HepG2 (cell line): ENCODE data around the gene P4HTM. TPM values are rescaled to one million over a fixed set of nuclear protein-coding genes. Genes with fewer than 3 reads are reported as not detected.
A peak's percentile ranks its signal among the peaks of the same experiment; 100 is the strongest.

Source experiments
- BCL6 ChIP-seq: IDR thresholded peaks from 2 replicates; pipeline ENCODE4 v1.6.1; 2016; ENCODE audit warnings: missing genetic modification reagents, missing compliant biosample characterization
- CBX1 ChIP-seq: IDR thresholded peaks from one replicate; pipeline ENCODE4 v1.6.1; 2016; ENCODE audit warnings: antibody characterized with exemption, low read depth
- CREM ChIP-seq, 2 experiments: sonication (generic) in 1 of 2; formaldehyde crosslinking in 1 of 2; IDR thresholded peaks; 2 replicates each; pipeline versions ENCODE4 v1.4.0 to v1.6.1; 2016 to 2020; ENCODE audit warnings: antibody characterized with exemption in 1 of 2, mild to moderate bottlenecking in 1 of 2, missing genetic modification reagents in 1 of 2
- FOXA1 ChIP-seq, 2 experiments: fragments of 450-650 bp in 1 of 2; sonication (generic) in 1 of 2; formaldehyde crosslinking in 1 of 2; IDR thresholded peaks; 2 replicates each; pipeline versions ENCODE4 v1.4.0 to v1.6.1; 2016 to 2020; ENCODE audit warnings: missing genetic modification reagents in 1 of 2
- GABPA ChIP-seq, 2 experiments: IDR thresholded peaks; 2 replicates each; pipeline ENCODE4 v1.6.1; 2011 to 2016; ENCODE audit warnings: low read depth in 2 of 2, low read length in 1 of 2, missing biosample characterization in 1 of 2, missing genetic modification characterization in 1 of 2
- HDAC6 ChIP-seq: fragments of 200-600 bp; sonication (generic); IDR thresholded peaks from 2 replicates; pipeline ENCODE4 v1.7.0; 2017; ENCODE audit warnings: mild to moderate bottlenecking, antibody characterized with exemption, low read length, low read depth
- HOXA3 ChIP-seq: sonication (generic); formaldehyde crosslinking; IDR thresholded peaks from 2 replicates; pipeline ENCODE4 v1.5.0; 2020; ENCODE audit warnings: missing genetic modification reagents
- NFRKB ChIP-seq: fragments of 450-650 bp; IDR thresholded peaks from 2 replicates; pipeline ENCODE4 v1.6.1; 2017
- REXO4 ChIP-seq: sonication (generic); formaldehyde crosslinking; IDR thresholded peaks from 2 replicates; pipeline ENCODE4 v1.8.0; 2022; ENCODE audit warnings: missing genetic modification reagents, mild to moderate bottlenecking, borderline replicate concordance
- SMARCE1 ChIP-seq: fragments of 450-650 bp; IDR thresholded peaks from 2 replicates; pipeline ENCODE4 v1.6.1; 2017; ENCODE audit warnings: borderline replicate concordance
- SUZ12 ChIP-seq: fragments of 150-350 bp; IDR thresholded peaks from 2 replicates; pipeline ENCODE4 v1.6.1; 2014; ENCODE audit warnings: low read depth, low read length
- TSC22D2 ChIP-seq: sonication (generic); formaldehyde crosslinking; IDR thresholded peaks from 2 replicates; pipeline ENCODE4 v1.5.1; 2020; ENCODE audit warnings: missing genetic modification reagents, mild to moderate bottlenecking, borderline replicate concordance
- U2AF2 ChIP-seq: fragments of 200-400 bp; formaldehyde crosslinking; IDR thresholded peaks from 2 replicates; pipeline ENCODE4 v1.6.1; 2017; ENCODE audit warnings: low read depth, mild to moderate bottlenecking, low read length
- XBP1 ChIP-seq: sonication (generic); formaldehyde crosslinking; IDR thresholded peaks from 2 replicates; pipeline ENCODE4 v1.5.0; 2020; ENCODE audit warnings: missing genetic modification reagents
- YEATS2 ChIP-seq: sonication (generic); formaldehyde crosslinking; IDR thresholded peaks from 2 replicates; pipeline ENCODE4 v1.4.0; 2020; ENCODE audit warnings: missing genetic modification reagents, borderline replicate concordance
- YEATS4 ChIP-seq: sonication (generic); formaldehyde crosslinking; IDR thresholded peaks from 2 replicates; pipeline ENCODE4 v1.4.0; 2020; ENCODE audit warnings: missing genetic modification reagents, borderline replicate concordance
- ZBTB49 ChIP-seq: sonication (generic); formaldehyde crosslinking; IDR thresholded peaks from 2 replicates; pipeline ENCODE4 v1.4.0; 2020; ENCODE audit warnings: missing genetic modification reagents, borderline replicate concordance
- ZFP91 ChIP-seq: sonication (generic); formaldehyde crosslinking; IDR thresholded peaks from 2 replicates; pipeline ENCODE4 v1.9.0; 2022; ENCODE audit warnings: missing genetic modification reagents, mild to moderate bottlenecking, borderline replicate concordance
- ZNF3 ChIP-seq: IDR thresholded peaks from 2 replicates; pipeline ENCODE4 v1.7.0; 2017; ENCODE audit warnings: inconsistent platforms
- ZNF326 ChIP-seq: sonication (generic); formaldehyde crosslinking; IDR thresholded peaks from 2 replicates; pipeline ENCODE4 v1.4.0; 2020; ENCODE audit warnings: missing genetic modification reagents, borderline replicate concordance
- ZNF34 ChIP-seq: sonication (generic); formaldehyde crosslinking; IDR thresholded peaks from 2 replicates; pipeline ENCODE4 v1.4.0; 2020; ENCODE audit warnings: mild to moderate bottlenecking, missing genetic modification reagents, borderline replicate concordance
- polyA plus RNA-seq, 8 experiments: library from polyadenylated mRNA; depleted of rRNA in 3 of 8; stranded (reverse) in 7 of 8; unstranded in 1 of 8; fragments of >200 nt; fragmentation: Illumina TruSeq in 4 of 8; extraction: Trizol in 4 of 8; gene quantifications; 2 replicates each; pipeline versions ENCODE4 v1.2.1 to v1.2.3, GENCODE V29; 2011 to 2016; ENCODE audit warnings: low read depth in 4 of 8, missing spikeins in 1 of 8, mixed read lengths in 1 of 8; ENCODE audit not compliant: insufficient read depth in 1 of 8
- total RNA-seq, 5 experiments: library from RNA; depleted of rRNA; stranded (reverse); fragments of >200 nt; fragmentation: Illumina TruSeq; extraction: Trizol; gene quantifications; 2 replicates each; pipeline ENCODE4 v1.2.3, GENCODE V29; 2016; ENCODE audit warnings: low read depth in 1 of 5

P4HTM gene
- total and polyA plus RNA-seq, 2 of the 13 experiments (the other 11 are each of a cell fraction or from before 2014, with no cell fraction given) = 0.01 TPM; not detected in 1

DNA sequence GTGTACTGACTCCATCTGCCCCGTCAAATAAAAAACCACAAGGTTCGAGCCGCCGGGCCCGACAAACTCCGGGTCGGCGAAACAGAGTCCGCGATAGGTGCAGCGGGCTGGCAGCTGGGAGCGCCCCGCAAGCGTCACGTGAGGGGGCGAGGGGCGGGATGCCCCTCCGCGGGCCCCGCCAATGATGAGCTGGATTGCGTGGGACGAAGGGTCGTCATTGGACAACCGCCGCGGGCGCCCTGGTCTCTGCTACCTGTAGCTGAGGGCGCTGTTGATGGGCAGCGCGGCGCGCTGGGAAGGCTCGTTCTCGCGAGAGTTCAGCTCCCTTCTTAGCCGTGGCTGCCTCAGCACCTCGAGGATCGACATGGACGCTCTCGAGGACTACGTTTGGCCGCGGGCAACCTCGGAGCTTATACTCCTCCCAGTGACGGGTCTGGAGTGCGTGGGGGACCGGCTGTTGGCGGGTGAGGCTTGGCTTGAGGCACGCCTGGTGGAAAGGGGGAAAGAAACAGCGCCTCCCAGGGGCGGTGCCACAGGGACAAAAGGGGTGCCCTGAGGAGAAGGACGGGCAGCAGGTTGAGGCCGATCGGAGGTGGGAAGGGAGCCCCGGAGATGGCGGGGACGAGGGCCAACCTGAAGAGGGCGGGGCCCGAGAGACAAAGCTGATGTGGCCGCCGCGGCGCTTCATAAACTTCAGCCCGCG is 17.2 kb downstream of the P4HTM start, which contains the start of gene WDR6 (continued):
- TF ChIP-seq GABPA (IDR thresholded peaks at IDR 0.05; ENCODE audit: low read depth, low read length) = no peak
- 0 out of 2 replicates have a peak, but pooled peaks have one; percentile 36 for TF ChIP-seq GABPA (CRISPR knock-in tag; IDR thresholded peaks at IDR 0.05; ENCODE audit: low read depth)
- no peak for TF ChIP-seq SUZ12
- no peak; the same call in 1 of the 2 replicates for TF ChIP-seq XBP1 (CRISPR knock-in tag)
- TF ChIP-seq REXO4 = no peak
- peak; percentile 70 for TF ChIP-seq BCL6 (CRISPR knock-in tag)
- TF ChIP-seq CBX1 = peak; percentile 26
- peak; percentile 85 for TF ChIP-seq YEATS4 (CRISPR knock-in tag)
- TF ChIP-seq HOXA3 = peak; percentile 78; the same call in 1 of the 2 replicates
- TF ChIP-seq HDAC6 = no peak
- no peak for TF ChIP-seq NFRKB
- no peak for TF ChIP-seq SMARCE1
- 0 out of 2 replicates have a peak, but pooled peaks have one; percentile 29 for TF ChIP-seq ZNF326 (CRISPR knock-in tag)
- no peak for TF ChIP-seq ZNF3 (CRISPR knock-in tag)
- TF ChIP-seq CREM (IDR thresholded peaks at IDR 0.05) = peak; percentile 48
- no peak for TF ChIP-seq CREM (CRISPR knock-in tag; IDR thresholded peaks at IDR 0.05)
- 0 out of 2 replicates have a peak, but pooled peaks have one; percentile 68 for TF ChIP-seq ZNF34 (CRISPR knock-in tag)
- TF ChIP-seq U2AF2 = no peak
- no peak for TF ChIP-seq ZBTB49 (CRISPR knock-in tag)
- peak; percentile 91 for TF ChIP-seq YEATS2 (CRISPR knock-in tag)
- TF ChIP-seq FOXA1 (IDR thresholded peaks at IDR 0.05) = no peak
- no peak for TF ChIP-seq FOXA1 (CRISPR knock-in tag; IDR thresholded peaks at IDR 0.05)
- peak; percentile 24; the same call in 1 of the 2 replicates for TF ChIP-seq ZFP91
- TF ChIP-seq TSC22D2 (CRISPR knock-in tag) = peak; percentile 53; the same call in 1 of the 2 replicates
